Neural cell (in vitro differentiated cells): Measurements from ENCODE around the gene TUBB. TPM values are rescaled to one million over a fixed set of nuclear protein-coding genes. Genes with fewer than 3 reads are reported as not detected.
A peak's percentile ranks its signal among the peaks of the same experiment; 100 is the strongest.
"Not testable (repeated sequence)": the region's sequence is repeated elsewhere in the genome, so short reads cannot be mapped to it uniquely, and the experiment has no call there.

ENCODE experiments used
- H2AFZ ChIP-seq: fragments of 200-600, 300-800 bp; sonication (generic), shearing (Covaris generic); 2 replicates; pipeline ENCODE4 v1.6.0; 2014; ENCODE audit warnings: low read depth, mild to moderate bottlenecking, antibody characterized with exemption, low read length, moderate library complexity
- H3F3A ChIP-seq: fragments of 200-600 bp; shearing (Covaris generic); 2 replicates; pipeline ENCODE4 v1.6.1; 2016; ENCODE audit warnings: mild to moderate bottlenecking, moderate library complexity, mixed read lengths, antibody characterized with exemption, low read length; ENCODE audit not compliant: insufficient read depth, poor library complexity, severe bottlenecking
- H3K27ac ChIP-seq: fragments of 200-600, 300-800 bp; sonication (generic), shearing (Covaris generic); 2 replicates; pipeline ENCODE4 v1.5.1; 2014; ENCODE audit warnings: mild to moderate bottlenecking, low read length, moderate library complexity
- H3K27me3 ChIP-seq: fragments of 300-800, 200-600 bp; sonication (generic), shearing (Covaris generic); 2 replicates; pipeline ENCODE4 v1.6.0; 2014; ENCODE audit warnings: mild to moderate bottlenecking, low read depth, low read length, moderate library complexity; ENCODE audit not compliant: insufficient read depth
- H3K36me3 ChIP-seq: fragments of 300-800, 200-600 bp; sonication (generic), shearing (Covaris generic); 2 replicates; pipeline ENCODE4 v1.5.1; 2014; ENCODE audit warnings: mild to moderate bottlenecking, antibody characterized with exemption, low read length, moderate library complexity; ENCODE audit not compliant: insufficient read depth
- H3K4me2 ChIP-seq: fragments of 300-800, 200-600 bp; sonication (generic), shearing (Covaris generic); 2 replicates; pipeline ENCODE4 v1.6.0; 2014; ENCODE audit warnings: mild to moderate bottlenecking, low read length
- H3K4me3 ChIP-seq: fragments of 300-800, 200-600 bp; sonication (generic), shearing (Covaris generic); 2 replicates; pipeline ENCODE4 v1.5.1; 2014; ENCODE audit warnings: mild to moderate bottlenecking, low read length, moderate library complexity
- H3K79me2 ChIP-seq: fragments of 200-600 bp; shearing (Covaris generic); replicated peaks from 2 replicates; pipeline ENCODE4 v1.6.0; 2014; ENCODE audit warnings: mild to moderate bottlenecking, low read length, moderate library complexity; ENCODE audit not compliant: insufficient read depth
- H3K9ac ChIP-seq: fragments of 300-800, 200-600 bp; sonication (generic), shearing (Covaris generic); 2 replicates; pipeline ENCODE4 v1.6.1; 2016; ENCODE audit warnings: mild to moderate bottlenecking, low read length, mixed read lengths
- H3K9me2 ChIP-seq: fragments of 200-600 bp; shearing (Covaris generic); 2 replicates; pipeline ENCODE4 v1.6.1; 2016; ENCODE audit warnings: mild to moderate bottlenecking, low read length, mixed read lengths; ENCODE audit not compliant: insufficient read depth
- H3K9me3 ChIP-seq: fragments of 200-600, 300-800 bp; sonication (generic), shearing (Covaris generic); 2 replicates; pipeline ENCODE4 v1.6.1; 2016; ENCODE audit warnings: mild to moderate bottlenecking, mixed run types, low read length, moderate library complexity, mixed read lengths
- H4K20me1 ChIP-seq: fragments of 200-600 bp; shearing (Covaris generic); 2 replicates; pipeline ENCODE4 v1.6.1; 2016; ENCODE audit warnings: mild to moderate bottlenecking, mixed run types; ENCODE audit not compliant: insufficient read depth
- CTCF ChIP-seq: fragments of 450-650 bp; IDR thresholded peaks from 2 replicates; pipeline ENCODE4 v1.5.1; 2014; ENCODE audit warnings: antibody characterized with exemption, mild to moderate bottlenecking, moderate library complexity; ENCODE audit not compliant: poor library complexity, severe bottlenecking
- EP300 ChIP-seq: fragments of 450-650 bp; conservative IDR thresholded peaks from 2 replicates; pipeline ENCODE4 v1.6.1; 2014; ENCODE audit warnings: antibody characterized with exemption, mild to moderate bottlenecking, moderate library complexity; ENCODE audit not compliant: poor library complexity, severe bottlenecking
- EZH2 ChIP-seq: fragments of 200-600, 300-800 bp; shearing (Covaris generic), sonication (generic); IDR thresholded peaks from 2 replicates; pipeline ENCODE4 v1.6.1; 2014; ENCODE audit warnings: antibody characterized with exemption, low read length, borderline replicate concordance, mild to moderate bottlenecking; ENCODE audit not compliant: insufficient read depth, poor library complexity, severe bottlenecking
- MXI1 ChIP-seq: fragments of 450-650 bp; conservative IDR thresholded peaks from 2 replicates; pipeline ENCODE4 v1.6.1; 2014; ENCODE audit warnings: antibody characterized with exemption, mild to moderate bottlenecking; ENCODE audit not compliant: poor library complexity, severe bottlenecking
- POLR2AphosphoS5 ChIP-seq: IDR thresholded peaks from 2 replicates; pipeline ENCODE4 v1.6.1; 2012
- RAD21 ChIP-seq: fragments of 450-650 bp; conservative IDR thresholded peaks from 2 replicates; pipeline ENCODE4 v1.6.1; 2014; ENCODE audit warnings: antibody characterized with exemption, mild to moderate bottlenecking, moderate library complexity
- REST ChIP-seq: IDR thresholded peaks from 2 replicates; pipeline ENCODE4 v1.6.1; 2012; ENCODE audit warnings: borderline replicate concordance
- SMC3 ChIP-seq: fragments of 450-650 bp; conservative IDR thresholded peaks from 2 replicates; pipeline ENCODE4 v1.6.1; 2014; ENCODE audit warnings: antibody characterized with exemption, mild to moderate bottlenecking, moderate library complexity; ENCODE audit not compliant: poor library complexity
- TAF1 ChIP-seq: IDR thresholded peaks from 2 replicates; pipeline ENCODE4 v1.6.1; 2012; ENCODE audit warnings: low read depth
- polyA plus RNA-seq: library from polyadenylated mRNA; depleted of rRNA; stranded (reverse); fragments of >200 nt; gene quantifications from 2 replicates; pipeline ENCODE4 v1.2.3, GENCODE V29; 2014

Gene TUBB
- polyA plus RNA-seq, 1 donor from 2014 or later: 711 TPM

- Histone ChIP-seq H2AFZ (no peak overlapping the region), H3K27me3 (no peaks in the 10 kb centered on the region), H4K20me1 (peaks cover 44% of the 10 kb centered on the region), H3K9me3 (no peaks in the 10 kb centered on the region), H3K79me2 (peaks cover 74% of the 10 kb centered on the region), H3K36me3 (peaks cover 6% of the 10 kb centered on the region), H3K9ac (peak overlapping the region; percentile 99), H3F3A (peaks cover 17% of the 10 kb centered on the region), H3K9me2 (no peaks in the 10 kb centered on the region), H3K27ac (peak overlapping the region; percentile 100), H3K4me2 (peak overlapping the region; percentile 93), H3K4me3 (peak overlapping the region; percentile 99)
- TF ChIP-seq MXI1: peak; percentile 47
- no peak for TF ChIP-seq EZH2
- peak; percentile 54 for TF ChIP-seq POLR2AphosphoS5
- TF ChIP-seq EP300: no peak
- peak; percentile 75 for TF ChIP-seq RAD21
- TF ChIP-seq CTCF: peak; percentile 93
- peak; percentile 80 for TF ChIP-seq SMC3
- TF ChIP-seq TAF1: no peak
- no peak for TF ChIP-seq REST
These were observed 2.3 kb downstream of the TUBB start for GRCh38 chr6:30722280-30723112.

GRCh38 chr6:30723159-30723842, 3.1 kb downstream of the TUBB start:
- Histone ChIP-seq H3K4me2 (peak overlapping the region; percentile 93), H3K27ac (peak overlapping the region; percentile 100), H3K9ac (peak overlapping the region; percentile 99), H3F3A (peaks cover 17% of the 10 kb centered on the region), H3K4me3 (peak overlapping the region; percentile 99), H3K79me2 (peaks cover 69% of the 10 kb centered on the region), H4K20me1 (peaks cover 44% of the 10 kb centered on the region)
- not testable (repeated sequence) for H3K9me3 ChIP-seq, H3K27me3 ChIP-seq, H3K36me3 ChIP-seq, H2AFZ ChIP-seq, H3K9me2 ChIP-seq
